ACC112 (cell line): ENCODE measurements around the gene GNLY.
"Not testable (repeated sequence)": the region's sequence is repeated elsewhere in the genome, so short reads cannot be mapped to it uniquely, and the experiment has no call there.

ENCODE experiments used
- H2AFZ ChIP-seq: fragments of 200-600 bp; sonication (generic); one replicate; pipeline ENCODE4 v1.6.0; 2017; ENCODE audit warnings: antibody characterized with exemption, low read length; ENCODE audit not compliant: unreplicated experiment
- H3K27ac ChIP-seq: fragments of 200-600 bp; sonication (generic); 2 replicates; pipeline ENCODE4 v1.5.1; 2014; ENCODE audit warnings: low read depth, mild to moderate bottlenecking, antibody characterized with exemption, low read length, moderate library complexity
- H3K27me3 ChIP-seq: fragments of 200-600 bp; sonication (generic); 2 replicates; pipeline ENCODE4 v1.6.1; 2014; ENCODE audit warnings: mild to moderate bottlenecking, antibody characterized with exemption, low read length, moderate library complexity, mixed read lengths; ENCODE audit not compliant: insufficient read depth
- H3K36me3 ChIP-seq: fragments of 200-600 bp; sonication (generic); 2 replicates; pipeline ENCODE4 v1.6.1; 2016; ENCODE audit warnings: mild to moderate bottlenecking, antibody characterized with exemption, low read length, moderate library complexity, mixed read lengths; ENCODE audit not compliant: insufficient read depth
- H3K4me1 ChIP-seq: fragments of 200-600 bp; sonication (generic); one replicate; pipeline ENCODE4 v1.6.1; 2016; ENCODE audit warnings: low read length, mixed read lengths; ENCODE audit not compliant: insufficient read depth, unreplicated experiment, control insufficient read depth
- H3K4me3 ChIP-seq: fragments of 200-600 bp; sonication (generic); 2 replicates; pipeline ENCODE4 v1.5.1; 2014; ENCODE audit warnings: mild to moderate bottlenecking, low read depth, low read length
- H3K79me2 ChIP-seq: fragments of 200-600 bp; sonication (generic); one replicate; pipeline ENCODE4 v1.6.0; 2016; ENCODE audit warnings: low read length; ENCODE audit not compliant: control insufficient read depth, unreplicated experiment, insufficient read depth

The GNLY gene

DNA sequence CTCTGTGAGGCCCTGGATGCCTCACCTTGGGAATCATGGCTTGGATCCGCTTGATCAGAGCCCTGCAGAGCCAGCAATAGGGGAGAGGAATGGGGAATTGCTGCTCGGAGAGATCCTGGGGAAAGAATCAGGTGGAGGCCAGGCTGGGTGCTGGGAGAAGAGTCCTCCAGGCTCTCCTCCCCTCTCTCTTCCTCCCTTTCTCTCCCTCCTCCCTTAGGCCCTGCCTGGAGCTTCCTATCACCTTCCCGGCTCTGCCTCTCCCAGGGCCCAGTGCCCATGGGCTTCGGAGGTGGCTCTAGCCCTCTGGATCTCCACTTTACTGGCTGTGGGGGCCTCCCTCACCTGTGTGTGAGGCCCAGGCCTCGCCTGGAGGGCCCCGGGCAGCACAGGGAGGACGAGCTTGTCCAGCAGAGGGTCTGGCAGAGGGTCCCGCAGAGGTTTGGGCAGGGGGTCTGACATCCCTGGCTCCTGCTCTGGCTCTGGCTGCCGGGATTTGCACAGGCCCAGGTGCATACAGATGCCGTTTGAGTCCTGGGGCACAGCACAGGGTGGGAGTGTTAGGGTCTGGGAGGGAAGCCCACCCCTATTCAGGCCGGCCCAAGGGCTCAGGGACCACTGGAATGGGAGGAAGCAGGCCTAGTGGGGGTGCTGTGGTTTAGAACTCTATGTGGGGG is 28.8 kb upstream of the GNLY start:
- Histone ChIP-seq H3K4me1 (peaks cover 33% of the 10 kb centered on the region), H3K4me3 (no peak overlapping the region), H3K79me2 (no peaks in the 10 kb centered on the region), H2AFZ (no peak overlapping the region), H3K36me3 (no peaks in the 10 kb centered on the region), H3K27me3 (no peaks in the 10 kb centered on the region), H3K27ac (no peak overlapping the region)

DNA sequence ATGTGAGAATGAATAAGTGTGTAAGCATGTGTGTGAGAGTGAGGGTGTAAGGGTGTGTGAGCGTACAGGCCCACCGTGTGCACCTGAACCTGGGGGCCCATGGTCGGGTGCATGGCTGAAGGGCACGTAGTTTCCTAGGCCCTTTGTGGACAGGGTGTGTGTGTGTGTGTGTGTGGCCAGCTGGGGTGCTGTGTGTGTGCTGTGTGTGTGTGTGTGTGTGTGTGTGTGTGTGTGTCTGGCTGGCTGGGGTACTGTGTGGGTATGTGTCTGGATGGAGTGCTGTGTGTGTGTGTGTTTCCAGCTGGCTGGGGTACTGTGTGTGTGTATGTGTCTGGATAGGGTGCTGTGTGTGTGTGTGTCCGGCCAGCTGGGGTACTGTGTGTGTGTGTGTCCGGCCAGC is 28.1 kb upstream of the GNLY start:
- no peak overlapping the region for H2AFZ ChIP-seq
- no peak overlapping the region for H3K27ac ChIP-seq
- H3K36me3 ChIP-seq, result no peaks in the 10 kb centered on the region
- H3K79me2 ChIP-seq, result no peaks in the 10 kb centered on the region
- peaks cover 33% of the 10 kb centered on the region for H3K4me1 ChIP-seq
- no peak overlapping the region for H3K4me3 ChIP-seq
- no peaks in the 10 kb centered on the region for H3K27me3 ChIP-seq

DNA sequence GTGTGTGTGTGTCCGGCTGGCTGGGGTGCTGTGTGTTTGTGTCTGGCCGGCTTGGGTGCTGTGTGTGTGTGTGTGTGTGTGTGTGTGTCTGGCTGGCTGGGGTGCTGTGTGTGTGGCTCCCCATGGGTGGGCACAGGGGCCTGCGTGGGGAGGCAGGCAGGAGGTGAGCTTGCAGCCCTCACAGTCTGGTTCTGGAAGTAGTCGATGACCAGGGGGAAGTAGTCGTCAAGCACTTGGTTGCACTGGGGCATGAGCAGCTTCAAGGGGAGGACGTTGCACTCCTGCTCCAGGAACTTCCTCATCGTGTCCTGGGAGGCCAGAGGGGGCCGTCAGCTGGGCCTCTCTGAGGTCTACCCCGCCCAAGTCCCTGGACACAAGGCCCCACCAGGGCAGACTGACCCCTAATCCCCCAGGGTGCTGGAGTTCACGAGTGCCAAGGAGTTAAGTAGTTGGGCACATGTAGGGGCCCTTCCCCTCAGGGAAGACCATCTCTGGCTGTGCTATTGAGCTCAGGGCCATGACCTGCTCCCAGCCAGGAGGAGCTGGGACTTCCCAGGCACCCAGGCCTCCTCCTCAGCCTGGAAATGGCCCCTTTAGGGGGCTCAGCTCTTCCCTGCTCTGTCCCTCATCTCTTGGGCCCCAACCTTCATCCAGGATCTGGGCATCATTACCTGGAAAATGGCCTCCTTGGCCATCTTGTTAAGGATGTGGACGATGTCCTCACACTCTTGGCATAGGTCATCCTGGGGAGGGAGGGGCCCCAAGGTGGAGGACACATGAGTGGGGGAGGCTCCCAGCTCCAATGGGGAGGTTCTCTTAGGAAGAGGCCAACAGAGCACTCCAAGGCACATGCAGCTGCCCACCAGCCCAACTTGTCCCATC is 27.5 kb upstream of the GNLY start:
- no peak overlapping the region for H3K27ac ChIP-seq
- H3K4me3 ChIP-seq, result no peak overlapping the region
- H3K79me2 ChIP-seq, result no peaks in the 10 kb centered on the region

DNA sequence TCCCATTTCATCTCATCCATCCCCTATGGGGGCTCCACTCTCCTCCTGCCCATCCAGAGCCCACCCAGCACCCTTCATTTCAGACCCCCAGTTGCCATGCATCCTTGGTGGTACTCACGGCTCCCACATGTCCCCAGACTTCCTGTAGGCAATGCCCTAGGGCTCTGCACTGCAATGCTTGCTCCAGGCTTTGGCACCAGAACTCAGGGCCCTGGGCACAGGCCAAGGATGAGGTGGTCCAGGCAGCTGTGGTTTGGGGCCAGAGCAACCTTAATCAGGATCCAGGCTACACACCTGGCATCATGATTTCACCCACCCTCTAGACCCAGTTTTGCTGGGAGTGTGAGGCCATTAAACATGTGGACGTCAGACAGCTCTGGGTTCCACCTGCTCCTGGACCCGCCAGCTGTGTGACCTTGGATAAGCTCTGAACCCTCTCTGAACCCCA is 26.6 kb upstream of the GNLY start:
- Histone ChIP-seq H3K27ac (no peak overlapping the region), H2AFZ (no peak overlapping the region), H3K27me3 (no peaks in the 10 kb centered on the region), H3K4me1 (peaks cover 24% of the 10 kb centered on the region), H3K4me3 (no peak overlapping the region), H3K36me3 (no peaks in the 10 kb centered on the region), H3K79me2 (no peaks in the 10 kb centered on the region)

More for the DNA sequence above, 27.5 kb upstream of the GNLY start:
- H2AFZ ChIP-seq, result no peak overlapping the region
- H3K36me3 ChIP-seq, result no peaks in the 10 kb centered on the region
- H3K4me1 ChIP-seq, result peaks cover 33% of the 10 kb centered on the region
- H3K27me3 ChIP-seq, result no peaks in the 10 kb centered on the region

DNA sequence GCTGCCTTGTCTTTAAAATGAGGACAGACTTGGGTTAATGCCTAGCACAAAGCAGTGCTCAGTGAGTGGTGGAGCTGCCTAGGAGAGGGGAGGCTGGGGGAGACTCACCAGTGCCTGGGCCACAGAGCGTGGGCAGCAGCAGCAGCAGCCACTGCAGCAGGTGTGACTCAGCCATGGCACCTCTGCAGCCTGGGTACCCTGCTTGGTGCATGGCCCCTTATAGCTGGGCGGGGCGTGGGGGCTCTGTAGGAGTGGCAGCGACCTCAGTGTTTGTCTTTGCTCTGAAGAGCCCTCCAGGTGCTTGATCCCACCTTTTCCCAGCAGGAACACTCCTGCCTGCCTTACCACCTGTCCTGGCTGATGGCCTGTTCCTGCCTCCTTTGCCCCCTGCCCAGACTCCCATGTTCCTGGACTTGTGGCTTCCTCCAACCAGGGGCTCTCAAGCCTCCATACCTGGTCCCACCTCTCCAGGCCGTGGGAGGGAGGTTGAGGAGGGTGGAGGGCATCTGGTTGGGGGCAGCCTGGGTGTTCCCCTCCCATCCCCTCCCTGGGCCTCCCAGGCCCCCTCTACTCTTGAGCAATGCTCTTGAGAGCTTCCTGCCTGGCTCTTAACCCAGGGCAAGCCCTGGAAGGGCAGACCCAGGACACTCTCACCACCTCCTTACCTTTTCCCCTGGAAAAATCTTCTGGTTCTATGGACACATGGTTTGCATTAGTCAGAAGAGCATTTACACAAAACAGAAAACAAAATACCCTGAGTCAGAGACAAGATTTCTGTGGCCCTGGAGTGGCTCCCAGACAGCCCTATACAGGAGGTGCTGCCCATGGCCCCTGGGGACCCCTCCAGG is 25.9 kb upstream of the GNLY start, which contains the start of gene SFTPB:
TSS of gene SFTPB (minus strand) at position 191 of the 848 bp plus-strand sequence. CDS start at position 175, 16 bp downstream.
- Histone ChIP-seq H3K4me1 (peaks cover 19% of the 10 kb centered on the region), H2AFZ (no peak within 1 kb of the TSS), H3K27me3 (no peaks in the 10 kb centered on the region), H3K79me2 (no peaks in the 10 kb centered on the region), H3K4me3 (no peak within 1 kb of the TSS), H3K27ac (no peak within 1 kb of the TSS), H3K36me3 (no peaks in the 10 kb centered on the region)

DNA sequence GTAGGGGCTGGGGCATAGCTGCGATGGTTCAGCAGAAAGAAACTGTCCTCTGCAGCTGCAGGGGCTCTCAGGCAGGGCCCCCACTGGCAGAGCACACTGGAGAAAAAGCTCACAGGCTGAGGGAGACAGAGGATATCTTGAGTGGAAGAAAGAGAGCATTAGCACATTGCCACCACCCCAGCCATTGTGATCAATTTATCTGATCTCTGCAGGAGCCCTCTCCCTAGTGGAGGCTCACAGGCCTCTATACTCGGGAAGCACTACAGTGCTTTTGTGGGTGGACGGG is 25.4 kb upstream of the GNLY start:
- H3K27me3 ChIP-seq, result no peaks in the 10 kb centered on the region
- H3K79me2 ChIP-seq, result no peaks in the 10 kb centered on the region
- no peak overlapping the region for H3K4me3 ChIP-seq
- H3K4me1 ChIP-seq, result peaks cover 14% of the 10 kb centered on the region
- no peak overlapping the region for H3K27ac ChIP-seq
- H2AFZ ChIP-seq, result no peak overlapping the region
- no peaks in the 10 kb centered on the region for H3K36me3 ChIP-seq

DNA sequence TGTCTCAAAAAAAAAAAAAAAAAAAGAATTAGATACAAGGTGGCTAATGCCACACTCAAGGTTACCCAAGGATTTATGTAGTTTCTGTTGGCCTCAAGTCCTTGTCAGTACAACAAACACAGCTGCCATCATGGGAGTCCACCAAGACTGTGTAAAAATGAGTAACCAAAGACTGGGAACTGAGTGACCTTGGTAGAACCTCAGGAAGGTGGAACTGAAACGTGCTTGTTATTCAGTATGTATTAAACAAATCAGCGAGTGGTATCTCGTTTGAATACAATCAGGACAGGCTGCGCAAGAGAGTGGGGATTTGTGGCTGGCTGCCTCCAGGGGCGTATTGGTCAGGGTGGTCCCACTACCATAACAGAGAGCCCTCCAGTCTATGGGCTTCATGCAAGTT is 24.6 kb upstream of the GNLY start:
- no peak overlapping the region for H3K4me3 ChIP-seq
- H3K36me3 ChIP-seq, result no peaks in the 10 kb centered on the region
- no peaks in the 10 kb centered on the region for H3K79me2 ChIP-seq
- H3K4me1 ChIP-seq, result peaks cover 14% of the 10 kb centered on the region
- no peak overlapping the region for H3K27ac ChIP-seq
- H2AFZ ChIP-seq, result no peak overlapping the region
- no peaks in the 10 kb centered on the region for H3K27me3 ChIP-seq

DNA sequence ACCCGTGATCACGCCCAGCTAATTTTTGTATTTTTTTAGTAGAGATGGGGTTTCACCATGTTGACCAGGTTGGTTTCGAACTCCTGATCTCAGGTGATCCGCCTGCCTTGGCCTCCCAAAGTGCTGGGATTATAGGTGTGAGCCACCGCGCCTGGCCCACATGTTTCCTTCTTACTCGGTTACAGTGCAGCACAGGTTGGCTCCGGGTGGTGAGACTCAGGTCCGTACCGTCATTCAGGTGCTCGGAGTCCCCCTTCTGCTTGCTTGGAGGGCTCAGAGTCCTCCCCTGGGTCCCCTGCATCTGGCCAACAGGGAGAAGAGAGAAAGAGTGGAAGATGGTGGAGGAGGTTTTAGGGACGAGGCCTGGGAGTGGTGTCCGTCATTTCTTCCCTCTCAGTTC is 23.7 kb upstream of the GNLY start:
- not testable (repeated sequence) for H3K36me3 ChIP-seq, H2AFZ ChIP-seq, H3K27ac ChIP-seq, H3K79me2 ChIP-seq, H3K4me3 ChIP-seq, H3K27me3 ChIP-seq
- H3K4me1 ChIP-seq, result peaks cover 14% of the 10 kb centered on the region

DNA sequence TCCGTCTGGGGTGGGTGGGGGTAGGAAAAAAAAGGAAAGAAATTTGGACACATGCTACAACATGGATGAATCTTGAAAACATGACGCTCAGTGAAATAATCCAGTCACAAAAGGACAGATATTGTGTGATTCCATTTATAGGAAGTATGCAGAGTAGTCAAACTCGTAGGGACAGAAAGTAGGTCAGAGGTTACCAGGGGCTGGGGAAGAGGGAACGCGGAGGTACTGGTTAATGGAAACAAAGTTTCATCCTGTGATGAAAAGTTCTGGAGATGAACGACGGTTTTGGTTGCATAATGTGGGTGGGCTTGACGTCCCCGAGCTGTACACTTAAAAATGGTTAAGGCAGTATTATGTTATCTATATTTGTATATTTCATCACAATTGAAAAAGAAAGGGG is 21.7 kb upstream of the GNLY start:
- H3K79me2 ChIP-seq, result no peaks in the 10 kb centered on the region
- H2AFZ ChIP-seq, result no peak overlapping the region
- H3K4me1 ChIP-seq, result peaks cover 14% of the 10 kb centered on the region
- H3K27me3 ChIP-seq, result no peaks in the 10 kb centered on the region
- no peaks in the 10 kb centered on the region for H3K36me3 ChIP-seq
- H3K4me3 ChIP-seq, result no peak overlapping the region
- no peak overlapping the region for H3K27ac ChIP-seq

DNA sequence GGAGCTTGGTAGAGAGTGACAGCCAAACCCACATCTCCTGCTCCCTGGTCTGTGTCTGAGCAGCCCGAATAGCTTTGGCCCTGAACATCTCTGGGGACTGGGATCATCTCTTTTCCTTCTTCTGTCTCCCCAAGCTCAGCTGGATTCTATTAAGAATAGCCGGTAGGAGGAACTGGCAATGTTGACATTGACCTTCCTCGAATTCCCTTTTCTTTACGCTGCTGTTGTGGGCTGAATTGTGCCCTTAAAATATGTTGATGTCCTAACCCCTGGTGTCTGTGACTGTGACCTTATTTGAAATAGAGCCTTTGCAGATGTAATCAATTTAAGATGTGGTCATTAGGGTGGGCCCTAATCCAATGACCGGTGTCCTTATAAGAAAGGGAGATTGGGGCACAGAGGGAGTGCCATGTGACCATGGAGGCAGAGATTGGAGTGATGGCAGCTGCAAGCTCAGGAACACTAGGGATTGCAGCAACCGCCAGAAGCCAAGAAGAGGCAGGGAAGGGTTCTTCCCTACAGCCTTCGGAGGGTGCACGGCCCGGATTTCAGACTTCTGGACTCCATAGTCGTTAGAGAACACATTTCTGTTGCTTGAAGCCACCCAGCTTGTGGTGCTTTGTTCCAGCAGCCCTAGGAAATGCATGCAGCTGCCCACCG is 20.3 kb upstream of the GNLY start:
- Histone ChIP-seq H3K4me3 (no peak overlapping the region), H3K36me3 (no peaks in the 10 kb centered on the region), H3K79me2 (no peaks in the 10 kb centered on the region), H3K4me1 (peaks cover 3% of the 10 kb centered on the region), H3K27me3 (no peaks in the 10 kb centered on the region), H2AFZ (no peak overlapping the region), H3K27ac (no peak overlapping the region)
